Globus pallidus (tissue), 1 donor: ENCODE results near the gene PEX19.
"Not testable (repeated sequence)": the region's sequence is repeated elsewhere in the genome, so short reads cannot be mapped to it uniquely, and the experiment has no call there.

ENCODE experiments used
- DNase-seq: peaks from one replicate; pipeline ENCODE4 v3.0.0-alpha.2; 2015; ENCODE audit warnings: low spot score

Gene PEX19, protein sequence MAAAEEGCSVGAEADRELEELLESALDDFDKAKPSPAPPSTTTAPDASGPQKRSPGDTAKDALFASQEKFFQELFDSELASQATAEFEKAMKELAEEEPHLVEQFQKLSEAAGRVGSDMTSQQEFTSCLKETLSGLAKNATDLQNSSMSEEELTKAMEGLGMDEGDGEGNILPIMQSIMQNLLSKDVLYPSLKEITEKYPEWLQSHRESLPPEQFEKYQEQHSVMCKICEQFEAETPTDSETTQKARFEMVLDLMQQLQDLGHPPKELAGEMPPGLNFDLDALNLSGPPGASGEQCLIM

DNA sequence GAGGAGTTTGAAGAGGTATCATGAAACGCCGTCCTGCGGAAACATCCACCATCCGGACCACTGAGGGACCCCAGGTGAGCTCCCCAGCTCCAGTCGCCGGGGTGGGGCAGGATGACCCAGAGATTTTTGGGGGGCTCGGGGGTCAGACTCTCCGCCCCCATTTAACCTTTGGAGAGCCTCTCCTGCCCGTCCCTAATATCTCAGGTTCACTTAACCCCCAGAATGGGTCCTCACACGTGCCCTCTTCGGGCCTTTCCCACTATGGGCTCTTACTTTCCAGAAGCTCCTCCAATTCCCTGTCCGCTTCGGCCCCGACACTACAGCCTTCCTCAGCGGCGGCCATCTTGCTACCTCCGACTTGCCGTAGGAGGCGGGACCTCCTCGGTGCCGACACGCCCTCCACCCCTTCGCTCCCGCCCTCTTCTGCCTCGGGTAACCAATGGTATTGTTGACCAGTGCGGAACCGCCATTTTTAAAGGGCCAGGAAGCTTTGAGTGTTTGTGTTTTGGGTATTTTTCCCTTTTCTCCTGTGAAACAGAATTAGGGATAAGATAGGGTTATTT, at the start of gene PEX19:
PEX19 (minus strand) TSS at position 352 of the 563 bp plus-strand sequence; CDS start at position 343, 9 bp downstream.
- DNase-seq, result peak; percentile 91

GRCh38 chr1:160332516-160332915, 47.6 kb upstream of the PEX19 start:
- DNase-seq, result no peak

DNA sequence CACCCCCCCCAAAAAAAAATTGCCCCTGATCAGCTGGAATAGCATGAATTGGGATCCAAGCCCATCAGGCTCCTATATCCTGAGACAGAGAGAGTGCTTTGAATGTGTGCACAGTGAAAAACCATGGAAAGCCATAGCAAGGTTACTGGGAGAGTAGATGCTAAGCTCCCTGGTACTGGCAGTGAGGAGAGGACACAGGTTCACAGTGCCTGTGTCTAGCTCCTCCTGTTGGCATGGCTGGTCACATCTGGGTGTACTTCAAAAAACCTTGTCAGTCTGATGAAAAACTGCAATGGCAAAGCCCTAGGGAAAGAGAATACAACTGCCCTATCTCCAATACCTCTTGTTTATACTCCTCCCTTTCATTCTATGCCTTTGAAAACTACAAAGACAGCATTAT, 45.2 kb upstream of the PEX19 start:
- no peak for DNase-seq

DNA sequence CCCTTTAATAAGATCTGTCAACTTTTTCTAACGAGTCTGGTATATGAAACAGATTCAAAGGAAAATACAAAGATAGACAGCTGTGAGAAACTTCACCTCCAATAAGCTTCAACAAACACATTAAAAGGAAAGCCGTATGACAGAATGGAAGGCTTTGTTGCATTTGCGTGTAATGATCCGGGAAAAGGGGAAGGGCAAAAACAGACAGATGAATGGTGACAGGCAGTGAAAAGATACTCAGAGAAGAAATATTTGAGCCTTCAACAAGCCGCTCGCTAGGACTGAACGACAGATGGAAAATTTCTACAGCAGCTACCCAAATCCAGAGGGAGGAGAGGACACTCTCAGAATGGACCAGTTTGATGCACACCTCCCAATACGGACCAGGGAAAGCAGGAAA, 43.3 kb upstream of the PEX19 start:
- peak; percentile 87 for DNase-seq

GRCh38 chr1:160326418-160326817, 41.5 kb upstream of the PEX19 start:
- DNase-seq, result no peak

- DNase-seq, result no peak
Observed at GRCh38 chr1:160325252-160325651, 40.3 kb upstream of the PEX19 start.

DNA sequence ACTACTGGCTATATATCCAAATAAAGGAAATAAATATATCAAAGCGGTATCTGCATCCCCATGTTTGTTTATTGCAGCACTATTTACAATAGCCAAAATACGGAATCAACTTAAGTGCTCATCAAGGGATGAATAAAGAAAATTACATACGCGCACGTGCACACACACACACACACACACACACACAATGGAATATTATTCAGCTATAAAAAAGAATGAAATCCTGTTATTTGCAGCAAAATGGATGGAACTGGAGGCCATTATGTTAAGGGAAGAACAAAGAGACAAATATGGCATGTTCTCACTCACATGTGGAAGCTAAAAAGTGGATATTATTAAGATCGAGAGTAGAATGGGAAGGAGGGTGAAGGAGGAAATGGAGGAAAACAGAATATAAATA, 37.9 kb upstream of the PEX19 start:
- no peak for DNase-seq

- DNase-seq, result no peak
Observed at GRCh38 chr1:160315359-160315758, 30.4 kb upstream of the PEX19 start.

DNA sequence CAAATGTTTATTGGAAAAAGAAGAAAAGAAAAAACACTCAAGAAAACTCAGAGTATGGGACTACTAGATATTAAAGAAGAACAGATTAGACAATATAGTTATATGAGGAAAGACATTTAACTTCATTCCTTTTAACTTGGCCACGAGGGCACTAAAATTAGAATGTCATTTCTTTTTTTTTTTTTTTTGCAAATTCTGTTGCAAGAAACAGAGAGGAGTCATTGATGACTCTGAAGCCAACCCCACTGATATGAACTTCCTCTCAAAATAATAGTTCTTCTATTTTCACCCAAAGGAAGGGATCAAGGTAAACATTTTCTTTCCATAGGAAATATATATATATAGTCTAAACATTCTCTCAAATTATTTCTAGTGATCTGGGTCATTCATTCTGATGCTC, 24.6 kb upstream of the PEX19 start:
- DNase-seq, result no peak

DNA sequence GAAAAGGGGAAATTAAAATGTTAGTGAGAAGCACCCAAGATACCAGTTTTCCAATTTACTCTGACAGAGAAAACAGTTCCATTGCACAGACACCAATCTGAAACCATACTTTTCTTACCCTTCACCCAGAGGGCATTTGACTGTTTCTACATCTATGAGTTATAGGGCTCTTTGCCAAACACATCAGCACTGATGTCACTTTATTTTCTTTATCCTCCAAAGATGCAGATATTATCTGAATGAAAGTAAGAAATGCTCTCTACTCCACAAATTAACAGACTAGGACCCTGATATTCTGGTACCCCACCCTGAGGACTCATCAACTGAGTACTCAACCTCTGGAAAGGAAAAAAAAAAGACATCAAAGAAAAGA, 24.2 kb upstream of the PEX19 start:
- no peak for DNase-seq

DNA sequence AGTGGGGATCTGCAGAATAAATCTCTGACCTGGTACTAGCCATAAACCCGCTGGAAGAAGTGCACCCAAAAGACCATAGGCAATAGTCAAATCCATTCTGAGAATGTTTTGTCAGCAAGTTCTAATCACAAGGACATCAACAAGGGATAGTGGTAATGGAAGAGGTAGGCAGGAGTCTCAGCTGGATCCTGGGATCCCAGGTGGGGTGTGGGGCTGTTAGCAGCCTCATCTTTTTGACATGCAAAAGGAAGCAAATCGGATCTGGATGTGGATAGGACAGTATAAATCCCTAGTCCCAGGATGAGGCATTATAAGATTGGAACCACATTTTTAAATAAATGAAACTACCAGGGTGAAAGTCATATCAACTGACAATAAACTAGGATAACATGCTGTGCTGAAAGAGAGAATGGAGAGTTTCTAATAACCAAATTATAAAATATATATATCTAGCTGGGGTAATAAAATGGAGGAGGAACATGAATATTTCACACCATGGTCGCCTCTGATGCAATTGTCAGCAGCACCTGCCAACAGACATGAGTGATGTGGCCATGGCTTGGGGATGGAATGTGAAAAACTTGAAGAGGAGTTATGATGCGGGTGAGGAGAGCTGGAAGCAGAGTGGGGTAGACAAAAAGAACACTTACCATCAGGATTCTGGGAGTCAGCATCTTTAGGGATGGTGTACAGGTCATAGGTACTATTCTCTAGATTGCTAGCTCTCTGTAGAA, 23.7 kb upstream of the PEX19 start:
- DNase-seq, result no peak

DNA sequence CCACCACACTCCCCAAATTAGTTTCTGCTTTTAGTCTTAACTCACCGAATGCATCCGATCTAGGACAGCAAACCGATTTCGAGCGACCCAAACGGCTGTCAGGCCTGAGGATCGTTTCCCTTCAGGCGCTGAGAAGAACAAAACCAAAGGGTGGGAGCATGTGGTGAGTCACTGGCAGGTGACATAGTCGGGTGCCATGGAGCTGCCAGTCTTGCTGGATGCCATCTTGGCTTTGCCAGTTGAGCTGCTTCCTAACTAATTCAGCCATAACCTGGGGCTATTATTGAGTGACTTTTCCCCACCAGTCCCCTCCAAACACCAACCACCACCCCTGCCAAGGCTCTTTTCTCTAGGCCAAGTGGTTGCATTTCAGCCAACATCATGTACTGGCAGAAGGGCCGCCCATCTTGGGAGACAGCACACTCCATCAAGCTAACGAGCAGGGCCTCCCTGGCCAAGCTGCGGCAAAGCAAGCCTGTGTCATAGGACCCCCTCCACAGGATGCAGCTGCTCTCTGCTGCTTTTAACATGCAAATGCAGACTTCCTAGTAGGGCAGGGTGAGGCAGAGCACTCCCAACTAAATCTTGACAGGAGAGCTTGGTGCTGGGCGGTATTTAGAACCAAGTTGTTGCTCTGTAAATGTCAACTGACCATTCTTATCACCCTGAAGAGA, 22.3 kb upstream of the PEX19 start:
- no peak for DNase-seq

DNA sequence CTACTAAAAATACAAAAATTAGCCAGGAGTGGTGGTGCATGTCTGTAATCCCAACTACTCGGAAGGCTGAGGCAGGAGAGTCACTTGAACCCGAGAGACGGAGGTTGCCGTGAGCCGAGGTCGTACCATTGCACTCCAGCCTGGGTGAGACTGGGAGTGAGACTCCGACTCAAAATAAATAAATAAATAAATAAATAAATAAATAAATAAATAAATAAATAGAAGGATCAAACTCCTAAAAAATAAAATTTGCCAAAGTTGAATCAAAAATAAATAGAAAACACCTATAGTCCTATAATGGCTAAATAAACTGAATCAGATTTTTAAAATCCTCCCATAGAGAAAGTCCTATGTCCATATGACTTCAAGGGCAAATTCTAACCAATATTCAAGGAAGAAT, 15.2 kb upstream of the PEX19 start:
- no peak for DNase-seq

DNA sequence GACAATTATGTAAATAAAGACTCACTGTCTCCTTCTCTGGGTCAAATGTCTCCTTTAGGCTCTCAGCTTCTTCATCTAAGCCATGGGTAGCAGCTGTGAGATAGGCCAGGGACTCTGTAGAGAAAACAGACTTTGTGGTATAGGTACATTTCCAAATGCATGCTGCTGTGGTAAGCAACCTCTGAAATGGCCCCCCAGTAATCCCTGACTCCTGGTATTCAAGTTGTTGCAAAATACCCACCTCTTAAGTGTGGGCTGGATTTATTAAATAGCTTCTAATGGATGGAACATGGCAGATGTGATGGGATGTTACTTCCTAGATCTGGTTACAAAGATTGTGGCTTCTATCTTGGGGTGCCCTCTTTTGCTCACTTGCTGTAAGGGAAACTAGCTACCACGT, 11.1 kb upstream of the PEX19 start:
- DNase-seq, result no peak

GRCh38 chr1:160293020-160293968, 8.4 kb upstream of the PEX19 start:
- DNase-seq, result no peak

DNA sequence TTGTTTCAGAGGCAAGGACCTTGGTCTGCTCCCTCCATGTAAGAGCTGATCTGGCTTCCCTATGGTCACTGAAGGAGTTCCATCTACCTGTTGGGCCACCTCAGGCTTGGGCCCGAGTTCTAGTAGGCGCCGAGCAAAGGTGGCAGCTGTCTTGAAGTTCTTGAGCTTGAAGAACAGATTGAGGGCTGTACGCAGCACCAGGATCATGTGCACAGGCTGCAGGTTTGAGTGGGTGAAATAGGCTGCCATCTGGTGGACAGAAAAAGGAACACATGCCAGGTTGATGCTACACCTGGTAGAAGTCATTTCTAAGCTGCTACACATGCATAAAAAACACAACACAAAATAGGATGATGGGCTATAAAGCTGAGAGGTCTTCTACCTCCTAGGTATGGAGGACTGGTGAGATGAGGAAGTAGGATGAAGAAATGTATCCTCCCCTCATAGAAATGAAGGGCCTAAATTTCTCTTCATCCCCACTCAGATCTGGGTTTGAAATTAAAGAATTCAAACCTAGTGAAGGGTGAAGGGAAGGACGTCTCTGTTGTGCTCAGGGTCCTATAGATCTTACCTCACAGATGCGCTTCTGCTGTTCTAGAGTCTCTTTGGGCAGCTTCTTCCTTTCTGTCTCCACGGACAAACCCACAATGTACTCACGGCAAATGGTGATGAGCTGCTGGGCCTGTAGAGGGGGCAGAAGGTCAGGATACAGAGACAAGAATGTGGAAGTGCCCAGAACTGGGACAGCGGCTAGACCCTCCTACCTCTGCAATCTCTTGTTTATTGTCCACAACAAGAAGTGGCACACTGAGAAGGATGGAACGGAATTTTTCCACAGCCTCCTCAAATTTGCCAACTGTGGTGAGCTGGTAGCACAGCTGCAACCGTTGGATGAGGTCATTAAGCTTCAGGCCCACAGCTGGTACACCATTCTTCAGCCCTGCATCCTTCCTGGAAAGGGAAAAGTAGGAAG, 6.6 kb upstream of the PEX19 start:
- peak; percentile 76 for DNase-seq

DNA sequence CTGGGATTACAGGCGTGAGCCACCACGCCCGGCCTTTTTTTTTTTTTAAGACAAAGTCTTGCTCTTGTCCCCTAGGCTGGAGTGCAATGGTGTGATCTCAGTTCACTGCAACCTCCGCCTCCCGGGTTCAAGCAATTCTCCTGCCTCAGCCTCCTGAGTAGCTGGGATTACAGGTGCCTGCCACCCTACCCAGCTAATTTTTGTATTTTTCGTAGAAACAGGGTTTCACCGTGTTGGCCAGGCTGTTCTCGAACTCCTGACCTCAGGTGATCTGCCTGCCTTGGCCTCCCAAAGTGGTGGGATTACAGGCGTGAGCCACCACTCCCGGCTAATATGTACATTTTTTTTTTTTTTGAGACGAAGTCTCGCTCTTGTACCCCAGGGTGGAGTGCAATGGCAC, 2.8 kb upstream of the PEX19 start:
- not testable (repeated sequence) for DNase-seq

GRCh38 chr1:160285506-160285905, 573 bp upstream of the PEX19 start:
- no peak for DNase-seq

DNA sequence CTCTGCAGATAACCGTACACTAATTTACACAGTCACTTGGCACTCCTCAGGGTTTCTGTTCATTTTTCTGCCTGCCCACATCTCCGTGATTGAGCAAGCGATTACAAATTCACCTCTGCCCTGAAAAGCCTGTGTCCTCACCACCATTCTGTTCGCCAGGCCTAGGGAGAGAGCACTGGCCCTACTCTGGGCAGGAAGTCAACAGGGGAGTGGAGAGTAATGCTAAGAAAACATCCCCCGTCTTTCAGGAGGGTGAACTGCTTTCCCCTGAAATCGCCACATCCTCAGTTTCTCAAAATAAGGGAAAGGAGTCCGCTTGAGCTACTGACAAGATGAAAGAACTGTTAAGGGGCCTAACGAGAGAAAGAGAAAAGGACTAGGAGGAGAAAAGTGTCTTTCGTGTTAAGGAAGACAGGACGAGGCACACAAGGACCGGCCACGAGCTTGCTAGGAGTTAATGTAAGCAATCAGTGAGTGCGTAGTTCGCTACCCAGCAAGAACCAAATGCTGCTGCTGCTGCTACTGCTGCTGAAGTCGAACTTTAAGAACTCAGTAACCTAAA, 632 bp downstream of the PEX19 start:
- DNase-seq, result no peak

DNA sequence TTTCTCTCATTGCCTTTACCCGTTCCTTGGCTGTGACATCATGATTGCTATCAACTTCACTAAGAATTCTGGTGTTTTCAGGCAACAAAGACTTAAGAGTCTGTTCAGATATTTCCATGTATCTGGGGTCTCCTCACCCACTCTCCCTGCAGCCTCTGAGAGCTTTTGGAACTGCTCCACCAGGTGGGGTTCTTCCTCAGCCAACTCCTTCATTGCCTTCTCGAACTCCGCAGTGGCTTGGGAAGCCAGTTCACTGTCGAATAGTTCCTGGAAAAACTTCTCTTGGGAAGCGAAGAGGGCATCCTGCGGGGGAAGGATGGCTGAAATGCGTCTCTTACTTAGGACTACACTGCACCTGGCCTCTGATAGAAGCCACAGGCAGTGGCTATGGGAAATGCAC, 2.1 kb downstream of the PEX19 start:
- DNase-seq, result no peak
